Mucosa of gallbladder (tissue), 1 donor: ENCODE measurements around the gene NDC80. TPM values are rescaled to one million over a fixed set of nuclear protein-coding genes. Genes with fewer than 3 reads are reported as not detected.

Source experiments
- total RNA-seq: library from RNA; stranded (reverse); gene quantifications from one replicate; pipeline ENCODE4 v1.2.1, GENCODE V29; 2021
- donor health status: DM: no; HTN: no; CAD: no.

Gene NDC80
- total RNA-seq, 1 donor from 2014 or later, result 1.4 TPM

Other genes starting within 250 kb of the NDC80 start
- gene METTL4, start 52 bp upstream of the NDC80 start, total RNA-seq, result 8.9 TPM
- 38.3 TPM for gene SMCHD1, start 84.2 kb downstream of the NDC80 start, total RNA-seq